Hepatocyte (in vitro differentiated cells): Measurements from ENCODE around the gene FAM234A. TPM values are rescaled to one million over a fixed set of nuclear protein-coding genes. Genes with fewer than 3 reads are reported as not detected.

Source experiments
- DNase-seq: peaks from one replicate; pipeline ENCODE4 v3.0.0-alpha.2; 2016; ENCODE audit warnings: low spot score
- H2AFZ ChIP-seq: fragments of 200-600 bp; sonication (generic); 2 replicates; pipeline ENCODE4 v1.6.0; 2016; ENCODE audit warnings: antibody characterized with exemption, mild to moderate bottlenecking
- H3K27ac ChIP-seq: fragments of 200-600 bp; sonication (generic); 2 replicates; pipeline ENCODE4 v1.5.1; 2016; ENCODE audit warnings: mild to moderate bottlenecking
- H3K27me3 ChIP-seq: fragments of 200-600 bp; sonication (generic); 2 replicates; pipeline ENCODE4 v1.6.1; 2016
- H3K36me3 ChIP-seq: fragments of 200-600 bp; sonication (generic); replicated peaks from 2 replicates; pipeline ENCODE4 v1.5.1; 2016; ENCODE audit warnings: low read depth; ENCODE audit not compliant: insufficient read depth
- H3K4me1 ChIP-seq: fragments of 200-600 bp; sonication (generic); 2 replicates; pipeline ENCODE4 v1.5.1; 2016; ENCODE audit warnings: mild to moderate bottlenecking, moderate library complexity; ENCODE audit not compliant: insufficient read depth
- H3K4me2 ChIP-seq: fragments of 200-600 bp; sonication (generic); 2 replicates; pipeline ENCODE4 v1.6.0; 2016
- H3K4me3 ChIP-seq: fragments of 200-600 bp; sonication (generic); 2 replicates; pipeline ENCODE4 v1.5.1; 2016; ENCODE audit warnings: mild to moderate bottlenecking
- H3K79me2 ChIP-seq: fragments of 200-600 bp; sonication (generic); 2 replicates; pipeline ENCODE4 v1.6.0; 2017; ENCODE audit warnings: mild to moderate bottlenecking
- H3K9me2 ChIP-seq: fragments of 200-600 bp; sonication (generic); replicated peaks from 2 replicates; pipeline ENCODE4 v1.6.0; 2017; ENCODE audit warnings: mild to moderate bottlenecking; ENCODE audit not compliant: insufficient read depth
- H3K9me3 ChIP-seq: fragments of 200-600 bp; sonication (generic); 2 replicates; pipeline ENCODE4 v1.5.1; 2016; ENCODE audit warnings: low read depth, mild to moderate bottlenecking
- H4K20me1 ChIP-seq: fragments of 200-600 bp; sonication (generic); 2 replicates; pipeline ENCODE4 v1.6.0; 2016; ENCODE audit warnings: mild to moderate bottlenecking; ENCODE audit not compliant: insufficient read depth, poor library complexity, severe bottlenecking
- EZH2 ChIP-seq: fragments of 200-600 bp; sonication (generic); IDR thresholded peaks from 2 replicates; pipeline ENCODE4 v1.6.1; 2016; ENCODE audit warnings: antibody characterized with exemption, mild to moderate bottlenecking, borderline replicate concordance
- EZH2phosphoT487 ChIP-seq: fragments of 200-600 bp; sonication (generic); IDR thresholded peaks from one replicate; pipeline ENCODE4 v1.6.1; 2018; ENCODE audit warnings: antibody characterized with exemption, mild to moderate bottlenecking, low read depth, moderate library complexity; ENCODE audit not compliant: unreplicated experiment, severe bottlenecking
- WGBS: methylation state at CpG from one replicate; pipeline ENCODE4 v1.1.6; 2016; ENCODE audit warnings: low lambda C conversion rate; ENCODE audit errors: missing lambda C conversion rate; 5-methylcytosine and 5-hydroxymethylcytosine counted together
- polyA plus RNA-seq: library from polyadenylated mRNA; unstranded; fragments of >200 nt; fragmentation: Nextera tagmentation; extraction: Ambion mirVana; gene quantifications from 2 replicates; pipeline ENCODE4 v1.2.1, GENCODE V29; 2016
- total RNA-seq: library from RNA; depleted of rRNA; stranded (reverse); fragments of >200 nt; gene quantifications from 2 replicates; pipeline ENCODE4 v1.2.3, GENCODE V29; 2014
- TF ChIP-seq, protein P1 (sequence below): fragments of 200-600 bp; sonication (generic); IDR thresholded peaks from 2 replicates; pipeline ENCODE4 v1.5.1; 2016; ENCODE audit warnings: antibody characterized with exemption, mild to moderate bottlenecking; ENCODE audit not compliant: poor library complexity

FAM234A gene
- total and polyA plus RNA-seq, 2 experiments from 2014 or later: 84.1 to 106 TPM

GRCh38 chr16:306911-307370 lies 72.3 kb downstream of the FAM234A start:
- H2AFZ ChIP-seq: no peak overlapping the region
- no peaks in the 10 kb centered on the region for H3K9me3 ChIP-seq
- no peak overlapping the region for H3K4me3 ChIP-seq
- no peak for DNase-seq
- TF ChIP-seq EZH2phosphoT487: no peak
- TF ChIP-seq, protein P1, sequence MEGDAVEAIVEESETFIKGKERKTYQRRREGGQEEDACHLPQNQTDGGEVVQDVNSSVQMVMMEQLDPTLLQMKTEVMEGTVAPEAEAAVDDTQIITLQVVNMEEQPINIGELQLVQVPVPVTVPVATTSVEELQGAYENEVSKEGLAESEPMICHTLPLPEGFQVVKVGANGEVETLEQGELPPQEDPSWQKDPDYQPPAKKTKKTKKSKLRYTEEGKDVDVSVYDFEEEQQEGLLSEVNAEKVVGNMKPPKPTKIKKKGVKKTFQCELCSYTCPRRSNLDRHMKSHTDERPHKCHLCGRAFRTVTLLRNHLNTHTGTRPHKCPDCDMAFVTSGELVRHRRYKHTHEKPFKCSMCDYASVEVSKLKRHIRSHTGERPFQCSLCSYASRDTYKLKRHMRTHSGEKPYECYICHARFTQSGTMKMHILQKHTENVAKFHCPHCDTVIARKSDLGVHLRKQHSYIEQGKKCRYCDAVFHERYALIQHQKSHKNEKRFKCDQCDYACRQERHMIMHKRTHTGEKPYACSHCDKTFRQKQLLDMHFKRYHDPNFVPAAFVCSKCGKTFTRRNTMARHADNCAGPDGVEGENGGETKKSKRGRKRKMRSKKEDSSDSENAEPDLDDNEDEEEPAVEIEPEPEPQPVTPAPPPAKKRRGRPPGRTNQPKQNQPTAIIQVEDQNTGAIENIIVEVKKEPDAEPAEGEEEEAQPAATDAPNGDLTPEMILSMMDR: no peak
- no peak for TF ChIP-seq EZH2
- 96% methylated on average over 17 of the region's 17 CpGs for WGBS
- no peak overlapping the region for H3K27ac ChIP-seq
- no peak overlapping the region for H3K4me2 ChIP-seq
- H3K4me1 ChIP-seq: no peaks in the 10 kb centered on the region
- H3K36me3 ChIP-seq: no peaks in the 10 kb centered on the region
- no peaks in the 10 kb centered on the region for H4K20me1 ChIP-seq
- H3K27me3 ChIP-seq: no peaks in the 10 kb centered on the region
- H3K9me2 ChIP-seq: no peaks in the 10 kb centered on the region
- no peaks in the 10 kb centered on the region for H3K79me2 ChIP-seq

- no peak overlapping the region for H3K27ac ChIP-seq
- 96% methylated on average over 20 of the region's 21 CpGs for WGBS
- no peaks in the 10 kb centered on the region for H3K4me1 ChIP-seq
- H3K36me3 ChIP-seq: no peaks in the 10 kb centered on the region
- H3K9me3 ChIP-seq: no peaks in the 10 kb centered on the region
- no peaks in the 10 kb centered on the region for H3K79me2 ChIP-seq
- H3K4me3 ChIP-seq: no peak overlapping the region
- H3K27me3 ChIP-seq: no peaks in the 10 kb centered on the region
- TF ChIP-seq EZH2phosphoT487 (no peak), EZH2 (no peak)
- TF ChIP-seq, protein P1: no peak
- no peak for DNase-seq
- no peak overlapping the region for H2AFZ ChIP-seq
- H4K20me1 ChIP-seq: no peaks in the 10 kb centered on the region
- no peaks in the 10 kb centered on the region for H3K9me2 ChIP-seq
- H3K4me2 ChIP-seq: no peak overlapping the region
Observed at GRCh38 chr16:307691-308312, 73.2 kb downstream of the FAM234A start.

DNA sequence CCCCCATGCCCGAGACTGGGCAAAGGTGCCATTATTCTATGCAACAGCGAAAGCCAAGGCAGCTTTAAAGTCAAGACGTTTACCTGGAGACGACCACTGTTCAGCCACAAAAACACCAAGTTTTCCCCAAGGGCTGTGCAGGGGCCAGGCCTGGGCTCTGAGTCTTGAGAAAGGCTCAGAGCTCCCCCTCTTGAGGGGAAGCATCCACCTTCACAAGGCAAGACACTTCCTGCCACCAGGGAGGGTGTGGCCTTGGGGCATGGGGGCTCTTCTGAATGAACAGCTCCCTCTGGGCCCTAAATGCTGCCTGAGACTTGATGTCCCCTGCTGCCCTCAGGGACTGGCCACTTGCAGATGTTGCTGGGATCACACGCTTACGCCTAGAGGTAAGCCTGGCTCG lies 74.9 kb downstream of the FAM234A start:
- Histone ChIP-seq H3K36me3 (no peaks in the 10 kb centered on the region), H3K27ac (no peak overlapping the region)

More for the DNA sequence above, 74.9 kb downstream of the FAM234A start:
- H3K9me2 ChIP-seq: no peaks in the 10 kb centered on the region
- WGBS: 92% methylated on average over 7 of the region's 7 CpGs
- no peak overlapping the region for H3K4me2 ChIP-seq
- TF ChIP-seq, protein P1: no peak
- no peak for TF ChIP-seq EZH2phosphoT487
- no peak for TF ChIP-seq EZH2
- no peaks in the 10 kb centered on the region for H3K9me3 ChIP-seq
- H3K4me3 ChIP-seq: no peak overlapping the region
- no peak overlapping the region for H2AFZ ChIP-seq
- H3K4me1 ChIP-seq: no peaks in the 10 kb centered on the region
- no peaks in the 10 kb centered on the region for H3K27me3 ChIP-seq
- peaks cover 4% of the 10 kb centered on the region for H3K79me2 ChIP-seq
- no peaks in the 10 kb centered on the region for H4K20me1 ChIP-seq
- no peak for DNase-seq
